Measurements from ENCODE around the gene THRSP. TPM values are rescaled to one million over a fixed set of nuclear protein-coding genes. Genes with fewer than 3 reads are reported as not detected.

Gene THRSP
- total RNA-seq, 1 donor from 2014 or later, result not detected

DNA sequence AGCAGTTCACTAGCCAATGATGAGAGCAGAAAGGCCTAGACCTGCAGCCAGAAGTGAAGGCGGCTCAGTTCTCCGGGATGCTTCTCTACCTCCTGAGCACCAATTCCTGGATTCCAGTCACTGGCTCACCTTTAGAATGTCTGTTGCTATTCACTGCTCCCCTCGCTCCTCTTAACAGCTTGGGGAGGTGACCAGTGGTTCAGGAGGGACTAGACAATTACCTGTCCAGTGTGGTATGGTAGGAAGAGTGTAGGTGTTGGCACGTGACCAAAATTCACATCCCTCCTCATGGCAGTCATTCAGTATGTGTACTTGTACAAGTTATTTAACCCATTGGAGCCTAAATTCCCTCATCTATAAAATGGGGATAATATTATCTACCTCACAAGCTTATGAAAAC is 4.0 kb downstream of the THRSP start:
- Mint-ChIP-seq H3K27me3 (ENCODE audit: unreplicated experiment) (no peaks in the 10 kb centered on the region), H3K4me1 (ENCODE audit: low read depth, unreplicated experiment) (no peaks in the 10 kb centered on the region), H3K36me3 (ENCODE audit: unreplicated experiment) (peaks cover 10% of the 10 kb centered on the region), H3K9me3 (ENCODE audit: unreplicated experiment) (peaks cover 1% of the 10 kb centered on the region), H3K27ac (ENCODE audit: unreplicated experiment) (no peak overlapping the region), H3K4me3 (ENCODE audit: unreplicated experiment) (no peak overlapping the region)
- TF ChIP-seq, protein P1, sequence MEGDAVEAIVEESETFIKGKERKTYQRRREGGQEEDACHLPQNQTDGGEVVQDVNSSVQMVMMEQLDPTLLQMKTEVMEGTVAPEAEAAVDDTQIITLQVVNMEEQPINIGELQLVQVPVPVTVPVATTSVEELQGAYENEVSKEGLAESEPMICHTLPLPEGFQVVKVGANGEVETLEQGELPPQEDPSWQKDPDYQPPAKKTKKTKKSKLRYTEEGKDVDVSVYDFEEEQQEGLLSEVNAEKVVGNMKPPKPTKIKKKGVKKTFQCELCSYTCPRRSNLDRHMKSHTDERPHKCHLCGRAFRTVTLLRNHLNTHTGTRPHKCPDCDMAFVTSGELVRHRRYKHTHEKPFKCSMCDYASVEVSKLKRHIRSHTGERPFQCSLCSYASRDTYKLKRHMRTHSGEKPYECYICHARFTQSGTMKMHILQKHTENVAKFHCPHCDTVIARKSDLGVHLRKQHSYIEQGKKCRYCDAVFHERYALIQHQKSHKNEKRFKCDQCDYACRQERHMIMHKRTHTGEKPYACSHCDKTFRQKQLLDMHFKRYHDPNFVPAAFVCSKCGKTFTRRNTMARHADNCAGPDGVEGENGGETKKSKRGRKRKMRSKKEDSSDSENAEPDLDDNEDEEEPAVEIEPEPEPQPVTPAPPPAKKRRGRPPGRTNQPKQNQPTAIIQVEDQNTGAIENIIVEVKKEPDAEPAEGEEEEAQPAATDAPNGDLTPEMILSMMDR (IDR thresholded peaks at IDR 0.05; ENCODE audit: partially characterized antibody, unreplicated experiment), result no peak
- DNase-seq, result no peak

- TF ChIP-seq, protein P1 (IDR thresholded peaks at IDR 0.05; ENCODE audit: partially characterized antibody, unreplicated experiment), result no peak
- Mint-ChIP-seq H3K9me3 (ENCODE audit: unreplicated experiment) (peaks cover 1% of the 10 kb centered on the region), H3K4me3 (ENCODE audit: unreplicated experiment) (no peak overlapping the region), H3K4me1 (ENCODE audit: low read depth, unreplicated experiment) (peaks cover under 1% of the 10 kb centered on the region), H3K27ac (ENCODE audit: unreplicated experiment) (no peak overlapping the region), H3K36me3 (ENCODE audit: unreplicated experiment) (peaks cover 10% of the 10 kb centered on the region), H3K27me3 (ENCODE audit: unreplicated experiment) (no peaks in the 10 kb centered on the region)
- DNase-seq, result no peak
These were observed 5.8 kb downstream of the THRSP start for GRCh38 chr11:78069465-78069864.

GRCh38 chr11:78070621-78071020 is 7.0 kb downstream of the THRSP start:
- DNase-seq, result no peak
- TF ChIP-seq, protein P1 (IDR thresholded peaks at IDR 0.05; ENCODE audit: partially characterized antibody, unreplicated experiment), result no peak
- no peaks in the 10 kb centered on the region for H3K27me3 Mint-ChIP-seq (ENCODE audit: unreplicated experiment)
- H3K36me3 Mint-ChIP-seq (ENCODE audit: unreplicated experiment), result peaks cover 10% of the 10 kb centered on the region
- H3K4me3 Mint-ChIP-seq (ENCODE audit: unreplicated experiment), result no peak overlapping the region
- no peak overlapping the region for H3K27ac Mint-ChIP-seq (ENCODE audit: unreplicated experiment)
- H3K9me3 Mint-ChIP-seq (ENCODE audit: unreplicated experiment), result peaks cover 1% of the 10 kb centered on the region
- peaks cover 6% of the 10 kb centered on the region for H3K4me1 Mint-ChIP-seq (ENCODE audit: low read depth, unreplicated experiment)

DNA sequence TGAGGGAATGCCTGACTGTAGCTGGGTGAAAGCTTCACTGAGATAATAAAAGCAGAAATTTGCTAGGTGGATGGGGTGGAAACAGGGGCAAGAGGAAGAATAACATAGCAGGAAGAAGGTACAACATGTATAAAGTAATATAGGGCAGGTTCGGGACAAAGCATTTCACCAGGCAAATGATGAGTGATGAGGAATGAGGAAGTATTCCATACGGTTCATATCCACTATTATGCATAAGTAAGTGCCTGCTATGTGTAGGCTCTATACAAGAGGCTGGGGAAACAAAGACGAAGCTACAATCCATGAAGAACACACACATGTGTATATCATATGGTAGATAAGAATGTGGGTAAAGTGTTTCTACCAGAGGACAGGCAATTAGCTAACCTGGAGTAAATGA is 8.1 kb downstream of the THRSP start:
- TF ChIP-seq, protein P1 (IDR thresholded peaks at IDR 0.05; ENCODE audit: partially characterized antibody, unreplicated experiment), result no peak
- H3K9me3 Mint-ChIP-seq (ENCODE audit: unreplicated experiment), result peaks cover 1% of the 10 kb centered on the region
- peaks cover 10% of the 10 kb centered on the region for H3K36me3 Mint-ChIP-seq (ENCODE audit: unreplicated experiment)

DNA sequence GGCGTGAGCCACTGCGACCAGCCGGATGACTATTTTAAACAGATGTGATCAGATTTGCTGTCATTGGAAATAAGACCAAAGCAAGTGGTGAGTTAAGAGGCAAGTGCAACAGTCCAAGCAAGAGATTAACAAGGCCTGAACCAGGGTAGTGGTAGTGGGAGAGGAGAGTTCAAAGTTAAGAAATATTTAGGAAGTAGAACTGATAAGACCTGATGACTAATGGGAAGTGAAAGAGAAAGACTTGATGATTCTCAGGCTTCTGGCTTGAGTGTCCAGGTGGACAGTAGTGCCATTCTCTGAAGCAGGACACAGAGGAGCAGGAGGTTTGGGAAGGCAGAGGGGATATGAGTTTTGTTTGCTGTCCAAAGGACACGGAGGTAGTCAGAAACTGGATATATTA is 8.8 kb downstream of the THRSP start:
- H3K4me1 Mint-ChIP-seq (ENCODE audit: low read depth, unreplicated experiment), result peaks cover 9% of the 10 kb centered on the region
- no peak overlapping the region for H3K4me3 Mint-ChIP-seq (ENCODE audit: unreplicated experiment)
- TF ChIP-seq, protein P1 (IDR thresholded peaks at IDR 0.05; ENCODE audit: partially characterized antibody, unreplicated experiment), result no peak
- peaks cover 8% of the 10 kb centered on the region for H3K36me3 Mint-ChIP-seq (ENCODE audit: unreplicated experiment)
- no peaks in the 10 kb centered on the region for H3K27me3 Mint-ChIP-seq (ENCODE audit: unreplicated experiment)
- no peak overlapping the region for H3K27ac Mint-ChIP-seq (ENCODE audit: unreplicated experiment)
- DNase-seq, result no peak
- H3K9me3 Mint-ChIP-seq (ENCODE audit: unreplicated experiment), result peaks cover 1% of the 10 kb centered on the region

More for the DNA sequence above, 8.1 kb downstream of the THRSP start:
- Mint-ChIP-seq H3K4me1 (ENCODE audit: low read depth, unreplicated experiment) (peaks cover 8% of the 10 kb centered on the region), H3K4me3 (ENCODE audit: unreplicated experiment) (no peak overlapping the region), H3K27me3 (ENCODE audit: unreplicated experiment) (no peaks in the 10 kb centered on the region), H3K27ac (ENCODE audit: unreplicated experiment) (no peak overlapping the region)
- no peak for DNase-seq
